ENCODE results near the gene SFTPA1. TPM values are rescaled to one million over a fixed set of nuclear protein-coding genes. Genes with fewer than 3 reads are reported as not detected.
"Not testable (repeated sequence)": the region's sequence is repeated elsewhere in the genome, so short reads cannot be mapped to it uniquely, and the experiment has no call there.

The SFTPA1 gene
- total RNA-seq, 2 donors from 2014 or later: not detected

DNA sequence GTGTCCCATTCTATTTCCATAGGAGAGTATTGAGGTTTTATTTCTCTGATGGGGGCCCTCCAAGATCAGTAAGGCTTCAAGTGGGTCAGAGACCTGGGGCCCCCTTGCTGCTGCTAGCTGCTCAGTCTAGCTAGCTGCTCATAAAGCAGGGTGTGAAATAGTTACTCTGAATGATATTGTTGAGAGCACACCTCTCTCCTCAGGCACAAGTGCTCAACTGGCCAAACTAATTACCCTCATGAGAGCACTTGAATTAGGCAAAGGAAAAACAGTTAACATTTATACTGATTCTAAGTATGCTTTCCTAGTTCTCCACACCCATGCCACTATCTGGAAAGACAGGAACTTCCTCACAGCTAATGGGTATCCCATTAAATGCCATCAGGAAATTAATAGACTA is 5.4 kb upstream of the SFTPA1 start:
- Histone ChIP-seq H3K9me3 (no peaks in the 10 kb centered on the region), H3K27ac (no peak overlapping the region), H3K36me3 (no peaks in the 10 kb centered on the region), H3K4me3 (no peak overlapping the region), H3K27me3 (replicated peaks; ENCODE audit: insufficient read depth) (no peaks in the 10 kb centered on the region), H3K4me1 (replicated peaks) (no peaks in the 10 kb centered on the region)
- DNase-seq (ENCODE audit: low spot score): no peak
- intact Hi-C loops (cut with DNase I): no loop called here
- TF ChIP-seq POLR2A (IDR thresholded peaks at IDR 0.05) (no peak), POLR2AphosphoS5 (IDR thresholded peaks at IDR 0.05) (no peak)
- TF ChIP-seq, protein P1, sequence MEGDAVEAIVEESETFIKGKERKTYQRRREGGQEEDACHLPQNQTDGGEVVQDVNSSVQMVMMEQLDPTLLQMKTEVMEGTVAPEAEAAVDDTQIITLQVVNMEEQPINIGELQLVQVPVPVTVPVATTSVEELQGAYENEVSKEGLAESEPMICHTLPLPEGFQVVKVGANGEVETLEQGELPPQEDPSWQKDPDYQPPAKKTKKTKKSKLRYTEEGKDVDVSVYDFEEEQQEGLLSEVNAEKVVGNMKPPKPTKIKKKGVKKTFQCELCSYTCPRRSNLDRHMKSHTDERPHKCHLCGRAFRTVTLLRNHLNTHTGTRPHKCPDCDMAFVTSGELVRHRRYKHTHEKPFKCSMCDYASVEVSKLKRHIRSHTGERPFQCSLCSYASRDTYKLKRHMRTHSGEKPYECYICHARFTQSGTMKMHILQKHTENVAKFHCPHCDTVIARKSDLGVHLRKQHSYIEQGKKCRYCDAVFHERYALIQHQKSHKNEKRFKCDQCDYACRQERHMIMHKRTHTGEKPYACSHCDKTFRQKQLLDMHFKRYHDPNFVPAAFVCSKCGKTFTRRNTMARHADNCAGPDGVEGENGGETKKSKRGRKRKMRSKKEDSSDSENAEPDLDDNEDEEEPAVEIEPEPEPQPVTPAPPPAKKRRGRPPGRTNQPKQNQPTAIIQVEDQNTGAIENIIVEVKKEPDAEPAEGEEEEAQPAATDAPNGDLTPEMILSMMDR (IDR thresholded peaks at IDR 0.05): no peak

DNA sequence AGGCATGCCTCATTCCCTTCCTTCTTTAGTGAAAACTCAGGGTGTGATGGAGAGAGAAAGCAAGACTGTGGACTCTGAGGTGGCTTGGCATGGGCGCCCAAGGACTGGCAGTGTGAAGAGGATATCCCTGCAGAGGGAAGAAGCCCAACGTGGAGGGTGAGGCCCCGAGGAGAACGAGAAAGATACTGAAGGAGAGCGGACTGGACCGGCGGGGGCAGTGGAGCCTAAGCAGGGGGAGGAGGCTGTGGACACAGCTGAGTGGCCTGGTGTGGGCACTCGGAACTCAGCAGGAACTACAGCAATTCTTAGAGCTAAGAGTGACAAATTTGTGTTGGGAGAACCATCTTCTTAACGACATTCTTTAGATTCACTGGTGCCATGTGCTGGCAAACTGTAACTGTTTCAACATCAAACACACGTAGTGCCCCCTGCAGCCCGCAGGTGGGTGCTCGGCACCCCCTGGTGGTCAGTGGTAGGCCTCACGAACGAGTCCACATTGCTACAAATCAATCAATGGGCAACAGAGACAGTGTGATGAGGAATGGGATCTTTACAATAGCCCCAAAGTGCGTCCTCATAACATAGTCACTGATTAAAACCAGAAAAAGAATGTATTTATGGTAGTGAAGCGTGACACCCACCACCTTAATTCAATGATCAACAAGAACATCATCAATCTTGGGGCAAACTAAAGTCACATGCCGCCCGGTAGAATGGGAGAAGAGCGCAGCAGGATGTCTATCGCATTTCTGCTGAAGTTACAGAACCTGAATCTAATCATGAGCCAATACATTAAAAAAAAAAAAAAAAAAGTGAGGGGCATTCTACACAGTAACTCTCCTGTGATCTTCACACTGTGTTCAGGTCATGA is 2.0 kb upstream of the SFTPA1 start:
- Histone ChIP-seq H3K36me3 (no peaks in the 10 kb centered on the region), H3K27me3 (replicated peaks; ENCODE audit: insufficient read depth) (no peaks in the 10 kb centered on the region), H3K4me1 (replicated peaks) (no peaks in the 10 kb centered on the region), H3K4me3 (no peak overlapping the region), H3K9me3 (no peaks in the 10 kb centered on the region), H3K27ac (no peak overlapping the region)
- intact Hi-C loops (cut with DNase I): no loop called here
- WGBS: 56% methylated on average over 20 of the region's 20 CpGs
- TF ChIP-seq, protein P1 (IDR thresholded peaks at IDR 0.05): peak; percentile 23 to 74 (median 62)
- no peak for TF ChIP-seq POLR2AphosphoS5 (IDR thresholded peaks at IDR 0.05)
- DNase-seq (ENCODE audit: low spot score): peak; percentile 14

DNA sequence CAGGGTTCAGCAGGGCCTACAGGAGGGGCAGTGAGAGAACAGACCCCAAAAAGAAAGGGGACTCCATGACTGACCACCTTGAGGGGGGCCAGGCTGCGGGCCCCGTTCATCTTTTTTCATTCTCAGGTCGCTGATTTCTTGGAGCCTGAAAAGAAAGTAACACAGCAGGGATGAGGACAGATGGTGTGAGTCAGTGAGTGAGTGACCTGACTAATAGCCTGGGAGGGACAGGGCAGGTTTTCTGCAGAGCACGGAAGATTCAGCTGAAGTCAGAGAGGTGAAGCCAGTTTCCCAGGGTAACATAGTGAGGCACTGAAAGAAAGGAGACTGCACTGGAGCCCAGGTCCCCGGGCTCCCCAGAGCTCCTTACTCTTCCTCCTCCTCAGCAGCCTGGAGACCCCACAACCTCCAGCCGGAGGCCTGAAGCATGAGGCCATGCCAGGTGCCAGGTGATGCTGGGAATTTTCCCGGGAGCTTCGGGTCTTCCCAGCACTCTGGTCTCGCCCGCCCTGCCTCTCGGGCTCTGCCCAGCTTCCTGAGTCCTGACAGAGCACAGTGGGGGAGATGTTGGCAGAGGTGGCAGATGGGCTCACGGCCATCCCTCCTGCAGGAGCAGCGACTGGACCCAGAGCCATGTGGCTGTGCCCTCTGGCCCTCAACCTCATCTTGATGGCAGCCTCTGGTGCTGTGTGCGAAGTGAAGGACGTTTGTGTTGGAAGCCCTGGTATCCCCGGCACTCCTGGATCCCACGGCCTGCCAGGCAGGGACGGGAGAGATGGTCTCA is 646 bp downstream of the SFTPA1 start:
- DNase-seq (ENCODE audit: low spot score); H3K36me3 ChIP-seq; H3K9me3 ChIP-seq; H3K27me3 ChIP-seq (replicated peaks; ENCODE audit: insufficient read depth); H3K27ac ChIP-seq; H3K4me1 ChIP-seq (replicated peaks); H3K4me3 ChIP-seq; intact Hi-C loops (cut with DNase I): not testable (repeated sequence)
- 90% methylated on average over 16 of the region's 18 CpGs for WGBS

DNA sequence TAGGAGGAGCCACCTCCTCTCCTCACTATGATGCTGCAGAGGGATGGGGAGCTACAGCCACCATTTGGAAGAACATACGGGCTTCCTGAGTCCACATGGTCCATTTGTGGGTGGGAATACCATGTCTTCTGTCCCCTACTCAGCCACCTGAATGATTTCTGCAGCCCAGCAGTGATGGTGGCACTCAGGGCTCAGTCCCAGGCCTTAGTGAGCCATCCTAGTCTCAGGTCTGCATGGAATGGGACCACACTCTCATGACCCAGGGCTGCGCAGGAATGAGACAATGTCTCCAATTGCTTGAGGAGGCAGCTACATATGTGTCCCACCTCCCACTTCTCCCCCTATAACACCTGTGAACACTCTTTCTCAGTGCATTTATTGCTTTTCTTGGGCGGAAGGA is 4.8 kb downstream of the SFTPA1 start:
- intact Hi-C loops (cut with DNase I): no loop called here
- 67% methylated on average over 3 of the region's 3 CpGs for WGBS
- no peak for DNase-seq (ENCODE audit: low spot score)
- Histone ChIP-seq H3K36me3 (no peaks in the 10 kb centered on the region), H3K4me3 (no peak overlapping the region), H3K27ac (no peak overlapping the region), H3K27me3 (replicated peaks; ENCODE audit: insufficient read depth) (no peaks in the 10 kb centered on the region), H3K4me1 (replicated peaks) (no peaks in the 10 kb centered on the region), H3K9me3 (no peaks in the 10 kb centered on the region)
- TF ChIP-seq, protein P1 (IDR thresholded peaks at IDR 0.05): no peak
- TF ChIP-seq POLR2AphosphoS5 (IDR thresholded peaks at IDR 0.05) (no peak), POLR2A (IDR thresholded peaks at IDR 0.05) (no peak)

DNA sequence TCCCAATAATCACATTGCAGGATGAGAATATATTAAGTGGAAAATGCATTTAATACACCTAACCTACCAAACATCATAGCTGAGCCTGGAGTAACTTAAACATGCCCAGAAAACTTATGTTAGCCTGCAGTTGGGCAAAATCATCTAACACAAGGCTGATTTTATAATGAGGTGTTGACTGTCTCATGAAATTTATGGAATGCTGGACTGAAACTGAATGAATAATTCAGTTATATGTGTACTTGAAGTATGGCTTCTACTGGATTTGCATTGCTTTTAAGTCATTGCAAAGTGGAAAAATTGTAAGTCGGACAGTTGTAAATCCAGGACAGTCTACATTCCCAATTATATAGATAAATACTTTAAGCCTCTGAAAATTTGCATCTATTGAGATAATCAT is 5.4 kb downstream of the SFTPA1 start:
- WGBS: 96% methylated on average over 1 of the region's 1 CpG
- TF ChIP-seq, protein P1 (IDR thresholded peaks at IDR 0.05): no peak
- TF ChIP-seq POLR2AphosphoS5 (IDR thresholded peaks at IDR 0.05): no peak
- TF ChIP-seq POLR2A (IDR thresholded peaks at IDR 0.05): no peak
- H3K27me3 ChIP-seq (replicated peaks; ENCODE audit: insufficient read depth): no peaks in the 10 kb centered on the region

DNA sequence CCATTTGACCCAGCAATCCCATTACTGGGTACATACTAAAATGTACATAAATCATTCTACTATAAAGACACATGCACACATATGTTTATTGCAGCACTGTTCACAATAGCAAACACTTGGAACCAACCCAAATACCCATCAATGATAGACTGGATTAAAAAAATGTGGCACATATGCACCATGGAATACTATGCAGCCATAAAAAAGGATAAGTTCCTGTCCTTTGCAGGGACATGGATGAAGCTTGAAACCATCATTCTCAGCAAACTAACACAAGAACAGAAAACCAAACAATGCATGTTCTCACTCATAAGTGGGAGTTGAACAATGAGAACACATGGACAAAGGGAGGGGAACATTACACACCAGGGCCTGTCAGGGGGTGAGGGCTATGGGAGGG is 12.9 kb downstream of the SFTPA1 start:
- H3K9me3 ChIP-seq; H3K36me3 ChIP-seq; DNase-seq (ENCODE audit: low spot score); H3K4me1 ChIP-seq (replicated peaks); H3K27ac ChIP-seq; intact Hi-C loops (cut with DNase I); H3K27me3 ChIP-seq (replicated peaks; ENCODE audit: insufficient read depth); H3K4me3 ChIP-seq: not testable (repeated sequence)

More for the DNA sequence above, 5.4 kb downstream of the SFTPA1 start:
- Histone ChIP-seq H3K4me3 (no peak overlapping the region), H3K27ac (no peak overlapping the region), H3K9me3 (no peaks in the 10 kb centered on the region), H3K36me3 (no peaks in the 10 kb centered on the region), H3K4me1 (replicated peaks) (no peaks in the 10 kb centered on the region)
- intact Hi-C loops (cut with DNase I): no loop called here
- DNase-seq (ENCODE audit: low spot score): no peak

All from prostate gland (tissue), 2 donors.